Upper lobe of left lung (tissue), 4 donors: ENCODE results near the gene SLC25A53.
"Not testable (repeated sequence)": the region's sequence is repeated elsewhere in the genome, so short reads cannot be mapped to it uniquely, and the experiment has no call there.

Experiments used
- CTCF ChIP-seq, 6 experiments: fragments of 450-650 bp in 4 of 6; fragments of 200-600 bp in 2 of 6; sonication (generic) in 2 of 6; IDR thresholded peaks; one replicate each; pipeline ENCODE4 v1.5.1; 2016 to 2019; ENCODE audit warnings: antibody characterized with exemption in 6 of 6
- EP300 ChIP-seq, 4 donors: sonication (generic); formaldehyde crosslinking; IDR thresholded peaks; one replicate each; pipeline ENCODE4 v1.5.1; 2017; ENCODE audit warnings: antibody characterized with exemption in 4 of 4, control low read depth in 2 of 4

- TF ChIP-seq EP300, CTCF (IDR thresholded peaks at IDR 0.05): not testable (repeated sequence)
These were observed 80.9 kb downstream of the SLC25A53 start, which contains the start of gene TMSB15C for GRCh38 chrX:104075778-104076445.
